ENCODE measurements around the gene LPO.

The LPO gene

DNA sequence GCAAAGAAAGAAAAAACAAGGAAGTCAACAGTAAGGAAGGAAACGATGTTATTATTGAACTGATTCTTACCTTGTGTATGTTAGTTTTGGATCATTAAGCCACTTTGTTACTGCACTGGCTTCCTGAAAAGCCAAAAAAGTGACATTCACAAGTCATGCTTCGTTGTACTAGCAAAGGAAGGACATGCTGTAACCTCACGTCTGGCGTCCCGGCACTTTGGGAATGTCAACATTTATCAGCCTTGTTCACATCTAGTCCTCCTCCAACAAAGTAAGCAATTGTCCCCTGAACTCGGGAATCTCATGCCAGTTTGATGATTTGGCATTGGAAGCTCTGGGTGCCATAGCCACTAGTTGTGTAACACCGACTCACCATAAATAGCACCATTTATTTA is 18.6 kb upstream of the LPO start:
- no peak overlapping the region for H3K23ac ChIP-seq (ENCODE audit: low read length)
- H3K4me3 ChIP-seq (ENCODE audit: low read length): no peak overlapping the region
- H2AK5ac ChIP-seq (ENCODE audit: low read length): no peak overlapping the region
- no peaks in the 10 kb centered on the region for H3K79me1 ChIP-seq (ENCODE audit: low read length)
- H3K56ac ChIP-seq (ENCODE audit: low read length): peak overlapping the region; percentile 47
- no peak overlapping the region for H3K18ac ChIP-seq (ENCODE audit: low read length)
- H3K27ac ChIP-seq (ENCODE audit: low read depth, low read length): no peak overlapping the region
- peak overlapping the region; percentile 26 for H4K5ac ChIP-seq (ENCODE audit: low read length)
- peaks cover 2% of the 10 kb centered on the region for H3K4me1 ChIP-seq (ENCODE audit: control insufficient read depth, low read depth, low read length)
- no peaks in the 10 kb centered on the region for H3K27me3 ChIP-seq (ENCODE audit: insufficient read depth, low read length, poor library complexity)
- DNase-seq: no peak
- H3K4me2 ChIP-seq (ENCODE audit: low read length): no peak overlapping the region
- WGBS (ENCODE audit: extremely low coverage, insufficient coverage, low lambda C conversion rate): no CpG with 5 or more reads among the region's 7 CpGs
- H3K4ac ChIP-seq (ENCODE audit: low read depth, low read length): no peak overlapping the region
- H2BK15ac ChIP-seq (replicated peaks; ENCODE audit: low read depth): no peak overlapping the region
- no peaks in the 10 kb centered on the region for H3K36me3 ChIP-seq (ENCODE audit: control insufficient read depth, insufficient read depth, low read length)
- H3K9ac ChIP-seq (ENCODE audit: low read length): no peak overlapping the region
- no peaks in the 10 kb centered on the region for H3K79me2 ChIP-seq (ENCODE audit: control insufficient read depth, insufficient read depth, low read length)
- H4K8ac ChIP-seq (ENCODE audit: low read depth, low read length): no peak overlapping the region
- H2BK120ac ChIP-seq (ENCODE audit: low read depth, low read length): no peak overlapping the region
- no peak overlapping the region for H2BK5ac ChIP-seq (ENCODE audit: low read length)

DNA sequence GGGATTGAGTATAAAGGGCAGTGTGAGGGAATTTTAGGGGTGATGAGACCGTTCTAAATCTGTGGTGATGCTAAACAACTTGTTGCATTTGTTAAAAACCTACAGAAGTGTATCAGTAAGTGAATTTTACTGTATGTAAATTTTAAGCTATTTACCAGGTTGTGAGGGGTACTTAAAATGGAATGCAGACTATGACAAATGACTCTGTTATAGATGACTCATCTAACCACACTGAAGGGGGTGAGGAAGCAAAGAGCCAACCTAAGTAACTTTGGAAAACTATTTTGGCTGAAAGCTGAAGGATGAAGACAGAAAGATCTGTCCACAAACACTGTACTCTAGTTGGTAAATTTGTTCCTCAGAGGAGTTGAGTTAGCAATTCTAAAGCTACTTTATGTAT is 14.1 kb upstream of the LPO start:
- Histone ChIP-seq H4K8ac (ENCODE audit: low read depth, low read length) (no peak overlapping the region), H3K36me3 (ENCODE audit: control insufficient read depth, insufficient read depth, low read length) (no peaks in the 10 kb centered on the region), H2BK120ac (ENCODE audit: low read depth, low read length) (no peak overlapping the region), H3K79me1 (ENCODE audit: low read length) (no peaks in the 10 kb centered on the region), H2AK5ac (ENCODE audit: low read length) (no peak overlapping the region), H3K4me2 (ENCODE audit: low read length) (no peak overlapping the region), H3K4me1 (ENCODE audit: control insufficient read depth, low read depth, low read length) (peaks cover 2% of the 10 kb centered on the region), H3K56ac (ENCODE audit: low read length) (no peak overlapping the region), H3K9ac (ENCODE audit: low read length) (no peak overlapping the region), H3K23ac (ENCODE audit: low read length) (no peak overlapping the region), H3K27ac (ENCODE audit: low read depth, low read length) (no peak overlapping the region), H3K4ac (ENCODE audit: low read depth, low read length) (no peak overlapping the region), H2BK5ac (ENCODE audit: low read length) (no peak overlapping the region), H3K27me3 (ENCODE audit: insufficient read depth, low read length, poor library complexity) (no peaks in the 10 kb centered on the region), H3K4me3 (ENCODE audit: low read length) (no peak overlapping the region), H2BK15ac (replicated peaks; ENCODE audit: low read depth) (no peak overlapping the region), H3K18ac (ENCODE audit: low read length) (no peak overlapping the region), H4K5ac (ENCODE audit: low read length) (no peak overlapping the region), H3K79me2 (ENCODE audit: control insufficient read depth, insufficient read depth, low read length) (no peaks in the 10 kb centered on the region)
- WGBS (ENCODE audit: extremely low coverage, insufficient coverage, low lambda C conversion rate): no CpG with 5 or more reads among the region's 1 CpG
- DNase-seq: peak; percentile 76

DNA sequence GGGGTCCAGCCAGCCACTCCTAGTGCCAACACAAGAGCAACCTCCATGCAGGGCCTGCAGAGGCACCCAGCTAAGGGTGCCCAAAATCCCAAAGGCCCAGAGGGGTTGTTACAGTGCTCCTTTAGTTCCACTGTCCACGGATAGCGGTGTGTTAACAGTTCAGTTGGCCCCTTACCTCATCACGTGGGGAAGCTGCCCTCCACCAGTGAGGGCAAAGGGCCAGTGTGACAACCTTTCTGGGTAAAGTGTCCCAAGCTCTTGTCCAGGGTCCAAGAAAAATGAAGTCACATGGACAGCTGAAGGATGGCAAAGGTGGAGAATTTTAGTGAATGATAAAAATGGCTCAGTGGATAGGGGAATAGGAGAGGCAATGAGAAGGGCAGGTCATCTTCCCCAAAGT is 10.7 kb upstream of the LPO start:
- H2AK5ac ChIP-seq (ENCODE audit: low read length): no peak overlapping the region
- H2BK15ac ChIP-seq (replicated peaks; ENCODE audit: low read depth): no peak overlapping the region
- no peak overlapping the region for H3K4ac ChIP-seq (ENCODE audit: low read depth, low read length)
- H3K4me2 ChIP-seq (ENCODE audit: low read length): no peak overlapping the region
- H3K27ac ChIP-seq (ENCODE audit: low read depth, low read length): no peak overlapping the region
- no peak overlapping the region for H3K18ac ChIP-seq (ENCODE audit: low read length)
- no peak overlapping the region for H2BK5ac ChIP-seq (ENCODE audit: low read length)
- no peak for DNase-seq
- no CpG with 5 or more reads among the region's 3 CpGs for WGBS (ENCODE audit: extremely low coverage, insufficient coverage, low lambda C conversion rate)
- no peaks in the 10 kb centered on the region for H3K79me1 ChIP-seq (ENCODE audit: low read length)
- no peaks in the 10 kb centered on the region for H3K79me2 ChIP-seq (ENCODE audit: control insufficient read depth, insufficient read depth, low read length)
- no peak overlapping the region for H4K8ac ChIP-seq (ENCODE audit: low read depth, low read length)
- H2BK120ac ChIP-seq (ENCODE audit: low read depth, low read length): no peak overlapping the region
- H3K4me1 ChIP-seq (ENCODE audit: control insufficient read depth, low read depth, low read length): no peaks in the 10 kb centered on the region
- no peak overlapping the region for H3K56ac ChIP-seq (ENCODE audit: low read length)
- H3K9ac ChIP-seq (ENCODE audit: low read length): no peak overlapping the region
- no peaks in the 10 kb centered on the region for H3K36me3 ChIP-seq (ENCODE audit: control insufficient read depth, insufficient read depth, low read length)
- H3K27me3 ChIP-seq (ENCODE audit: insufficient read depth, low read length, poor library complexity): no peaks in the 10 kb centered on the region
- H3K4me3 ChIP-seq (ENCODE audit: low read length): no peak overlapping the region
- no peak overlapping the region for H4K5ac ChIP-seq (ENCODE audit: low read length)
- H3K23ac ChIP-seq (ENCODE audit: low read length): no peak overlapping the region

DNA sequence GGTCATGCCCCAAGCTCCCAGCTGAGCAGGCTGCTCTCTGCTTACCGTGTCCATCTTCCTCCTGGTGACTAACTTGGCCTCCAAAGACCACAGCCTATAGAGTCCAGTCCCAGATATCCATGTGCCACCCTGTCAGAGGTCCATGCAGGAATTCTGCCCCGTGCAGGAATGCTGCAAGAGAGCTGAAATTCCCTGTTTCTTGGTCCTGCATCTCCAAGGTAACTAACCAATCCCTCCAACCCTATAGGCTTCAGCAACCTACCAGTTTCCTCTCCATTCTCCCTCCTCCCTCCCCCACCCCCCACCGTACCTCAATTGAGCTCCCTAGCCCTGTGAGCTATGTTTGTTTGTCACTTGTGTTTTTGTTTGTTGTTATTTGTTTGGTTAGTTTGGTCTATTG is 9.7 kb upstream of the LPO start:
- Histone ChIP-seq H2BK5ac (ENCODE audit: low read length) (no peak overlapping the region), H3K56ac (ENCODE audit: low read length) (no peak overlapping the region), H2BK15ac (replicated peaks; ENCODE audit: low read depth) (no peak overlapping the region), H2BK120ac (ENCODE audit: low read depth, low read length) (no peak overlapping the region), H3K18ac (ENCODE audit: low read length) (no peak overlapping the region), H3K4me3 (ENCODE audit: low read length) (no peak overlapping the region), H3K36me3 (ENCODE audit: control insufficient read depth, insufficient read depth, low read length) (no peaks in the 10 kb centered on the region), H3K4me2 (ENCODE audit: low read length) (no peak overlapping the region), H3K27me3 (ENCODE audit: insufficient read depth, low read length, poor library complexity) (no peaks in the 10 kb centered on the region), H3K79me1 (ENCODE audit: low read length) (no peaks in the 10 kb centered on the region), H4K8ac (ENCODE audit: low read depth, low read length) (no peak overlapping the region), H2AK5ac (ENCODE audit: low read length) (no peak overlapping the region), H4K5ac (ENCODE audit: low read length) (peak overlapping the region; percentile 72), H3K4ac (ENCODE audit: low read depth, low read length) (no peak overlapping the region), H3K79me2 (ENCODE audit: control insufficient read depth, insufficient read depth, low read length) (no peaks in the 10 kb centered on the region), H3K9ac (ENCODE audit: low read length) (no peak overlapping the region), H3K27ac (ENCODE audit: low read depth, low read length) (no peak overlapping the region), H3K4me1 (ENCODE audit: control insufficient read depth, low read depth, low read length) (no peaks in the 10 kb centered on the region), H3K23ac (ENCODE audit: low read length) (no peak overlapping the region)
- WGBS (ENCODE audit: extremely low coverage, insufficient coverage, low lambda C conversion rate): no CpG with 5 or more reads among the region's 3 CpGs
- DNase-seq: peak; percentile 47

DNA sequence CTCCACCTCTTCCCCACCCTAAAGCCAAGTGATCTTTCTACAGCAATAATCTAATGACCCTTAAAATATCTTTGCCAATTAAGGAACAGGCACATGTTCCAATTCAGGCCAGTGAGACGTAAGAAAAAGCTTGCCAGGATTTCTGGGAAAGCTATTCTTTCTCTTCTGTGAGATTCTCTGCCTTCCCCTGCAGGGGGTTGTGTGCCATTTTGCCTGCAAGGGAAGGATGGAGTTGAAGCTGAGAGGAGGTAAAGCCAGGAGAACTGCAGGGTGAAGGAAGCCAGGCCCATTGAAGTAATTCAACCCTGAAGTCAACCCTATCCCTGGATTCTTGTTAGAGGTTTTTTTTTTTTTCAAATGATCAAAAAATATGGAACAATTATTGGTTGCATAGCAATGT is 9.0 kb upstream of the LPO start:
- Histone ChIP-seq H3K27me3 (ENCODE audit: insufficient read depth, low read length, poor library complexity) (no peaks in the 10 kb centered on the region), H3K79me2 (ENCODE audit: control insufficient read depth, insufficient read depth, low read length) (no peaks in the 10 kb centered on the region), H3K9ac (ENCODE audit: low read length) (no peak overlapping the region), H3K4ac (ENCODE audit: low read depth, low read length) (no peak overlapping the region), H3K27ac (ENCODE audit: low read depth, low read length) (no peak overlapping the region), H3K4me3 (ENCODE audit: low read length) (no peak overlapping the region), H2BK15ac (replicated peaks; ENCODE audit: low read depth) (no peak overlapping the region), H2BK5ac (ENCODE audit: low read length) (no peak overlapping the region), H3K79me1 (ENCODE audit: low read length) (no peaks in the 10 kb centered on the region), H3K4me1 (ENCODE audit: control insufficient read depth, low read depth, low read length) (no peaks in the 10 kb centered on the region), H2AK5ac (ENCODE audit: low read length) (no peak overlapping the region), H3K23ac (ENCODE audit: low read length) (no peak overlapping the region), H3K36me3 (ENCODE audit: control insufficient read depth, insufficient read depth, low read length) (no peaks in the 10 kb centered on the region), H2BK120ac (ENCODE audit: low read depth, low read length) (no peak overlapping the region), H4K5ac (ENCODE audit: low read length) (no peak overlapping the region), H3K4me2 (ENCODE audit: low read length) (no peak overlapping the region), H3K56ac (ENCODE audit: low read length) (no peak overlapping the region), H4K8ac (ENCODE audit: low read depth, low read length) (no peak overlapping the region), H3K18ac (ENCODE audit: low read length) (no peak overlapping the region)
- no peak for DNase-seq
- no CpG with 5 or more reads among the region's 1 CpG for WGBS (ENCODE audit: extremely low coverage, insufficient coverage, low lambda C conversion rate)

DNA sequence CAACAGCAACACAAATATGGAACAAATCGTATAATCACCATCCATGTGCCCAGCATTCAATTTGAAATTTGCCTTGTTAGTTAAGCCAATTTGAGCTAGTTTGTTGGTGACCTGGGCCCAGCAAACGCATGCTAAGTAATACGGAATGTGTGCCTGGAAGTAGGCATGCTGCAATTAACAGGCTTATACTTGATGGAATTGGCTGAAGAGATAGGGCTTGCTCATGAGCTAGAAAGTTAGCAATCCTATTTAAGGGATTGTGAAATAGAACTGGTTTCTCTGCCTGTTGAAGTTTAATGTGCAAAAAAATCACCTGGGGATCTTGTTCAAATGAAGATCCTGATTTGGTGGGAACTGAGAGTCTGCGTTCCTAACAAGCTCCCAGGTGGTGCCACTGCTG is 8.5 kb upstream of the LPO start:
- Histone ChIP-seq H3K23ac (ENCODE audit: low read length) (no peak overlapping the region), H2BK15ac (replicated peaks; ENCODE audit: low read depth) (no peak overlapping the region), H3K4me3 (ENCODE audit: low read length) (no peak overlapping the region), H2BK120ac (ENCODE audit: low read depth, low read length) (no peak overlapping the region), H3K4me2 (ENCODE audit: low read length) (no peak overlapping the region), H3K18ac (ENCODE audit: low read length) (no peak overlapping the region), H4K8ac (ENCODE audit: low read depth, low read length) (no peak overlapping the region), H3K79me1 (ENCODE audit: low read length) (no peaks in the 10 kb centered on the region), H2BK5ac (ENCODE audit: low read length) (no peak overlapping the region), H3K4ac (ENCODE audit: low read depth, low read length) (no peak overlapping the region), H3K4me1 (ENCODE audit: control insufficient read depth, low read depth, low read length) (no peaks in the 10 kb centered on the region), H2AK5ac (ENCODE audit: low read length) (no peak overlapping the region), H3K27ac (ENCODE audit: low read depth, low read length) (no peak overlapping the region), H3K36me3 (ENCODE audit: control insufficient read depth, insufficient read depth, low read length) (no peaks in the 10 kb centered on the region), H3K27me3 (ENCODE audit: insufficient read depth, low read length, poor library complexity) (no peaks in the 10 kb centered on the region), H3K9ac (ENCODE audit: low read length) (no peak overlapping the region), H3K79me2 (ENCODE audit: control insufficient read depth, insufficient read depth, low read length) (no peaks in the 10 kb centered on the region), H3K56ac (ENCODE audit: low read length) (no peak overlapping the region), H4K5ac (ENCODE audit: low read length) (no peak overlapping the region)
- no CpG with 5 or more reads among the region's 4 CpGs for WGBS (ENCODE audit: extremely low coverage, insufficient coverage, low lambda C conversion rate)
- no peak for DNase-seq
